ENCODE results near the gene STEAP4. TPM values are rescaled to one million over a fixed set of nuclear protein-coding genes. Genes with fewer than 3 reads are reported as not detected.
A peak's percentile ranks its signal among the peaks of the same experiment; 100 is the strongest.

STEAP4 gene
- total and polyA plus RNA-seq, 7 experiments from 2014 or later, result 0.45 to 6.2 TPM; not detected in 5

DNA sequence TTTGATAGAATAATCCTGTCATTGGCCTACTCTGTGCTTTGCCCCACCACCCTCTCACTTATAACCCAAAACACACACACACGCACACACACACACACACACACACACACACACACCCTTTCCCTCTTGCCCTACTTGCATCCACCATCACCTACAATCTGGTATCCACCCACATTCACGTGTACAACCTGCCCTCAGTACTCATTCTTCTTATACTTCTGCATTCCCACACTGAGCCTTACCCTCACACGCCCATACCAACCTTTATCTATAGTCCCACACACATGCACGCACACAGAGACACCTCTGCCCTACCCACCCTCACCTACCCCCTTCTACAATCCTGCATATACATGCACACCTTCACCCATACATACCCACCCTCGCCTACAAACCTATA lies 76.0 kb downstream of the STEAP4 start:
- H3K36me3 Mint-ChIP-seq, result peaks cover 0 to 4% (median 0%) of the 10 kb centered on the region in 5 donors

DNA sequence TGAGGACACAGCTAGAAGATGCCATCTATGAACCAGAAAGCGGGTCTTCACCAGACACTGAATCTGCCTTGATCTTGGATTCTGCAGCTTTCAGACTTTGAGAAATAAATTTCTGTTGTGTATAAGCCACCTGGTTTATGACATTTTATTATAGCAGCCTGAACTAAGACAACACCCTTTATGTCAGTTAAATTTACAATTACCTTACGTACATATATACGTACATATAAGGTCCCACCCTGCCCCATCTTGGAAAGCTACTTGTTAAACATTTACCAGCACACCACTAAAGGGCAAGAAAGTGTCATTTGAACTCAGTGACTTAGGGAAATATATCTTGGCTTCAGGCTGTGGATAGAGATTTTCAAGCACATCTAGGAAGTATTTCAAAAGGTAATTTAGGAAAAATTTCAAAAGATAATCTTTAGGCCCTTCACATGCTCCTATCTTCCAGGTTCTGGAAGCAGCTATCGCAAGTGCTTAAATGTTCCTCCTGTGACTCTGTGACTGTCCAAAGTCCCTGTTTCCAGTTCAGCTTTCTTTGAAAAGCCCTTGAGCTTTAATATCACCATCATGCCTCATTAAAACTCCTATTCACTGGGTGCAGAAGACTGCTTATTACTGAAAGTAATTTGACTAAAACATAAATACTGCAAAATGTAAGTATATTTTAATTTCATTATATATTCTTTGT lies 77.2 kb downstream of the STEAP4 start:
- Mint-ChIP-seq H3K27ac (no peak overlapping the region), H3K4me3 (no peak overlapping the region), H3K27me3 (peaks cover 12 to 32% (median 26%) of the 10 kb centered on the region in 5 donors), H3K36me3 (peaks cover 0 to 4% (median 0%) of the 10 kb centered on the region in 5 donors), H3K4me1 (no peaks in the 10 kb centered on the region), H3K9me3 (peaks cover 2 to 15% (median 11%) of the 10 kb centered on the region in 11 donors)
- POLR2A ChIA-PET, result interaction anchor here (0.8 kb wide), 1 partner anchor 9 kb away, joined by 3 read pairs; no protein-coding TSS in a partner anchor
- intact Hi-C loops (cut with micrococcal nuclease), result no loop called here
- H3K27me3 ChIP-seq (ENCODE audit: control insufficient read depth in 2 of 2, insufficient read depth in 2 of 2, low read length in 2 of 2), result no peaks in the 10 kb centered on the region
- H3K27ac ChIP-seq (ENCODE audit: low read depth, low read length), result no peak overlapping the region
- H3K4me3 ChIP-seq (ENCODE audit: low read length), result no peak overlapping the region
- DNase-seq, result no peak
- H3K9me3 ChIP-seq (ENCODE audit: control insufficient read depth in 2 of 3, low read length in 3 of 3), result no peaks in the 10 kb centered on the region
- CTCF ChIA-PET, result no interaction called here
- no peaks in the 10 kb centered on the region for H3K36me3 ChIP-seq (ENCODE audit: control insufficient read depth in 2 of 3, insufficient read depth in 3 of 3, low read length in 3 of 3)
- ATAC-seq, result no peak
- no peaks in the 10 kb centered on the region for H3K4me1 ChIP-seq (ENCODE audit: control insufficient read depth in 2 of 2, insufficient read depth in 2 of 2, low read length in 2 of 2)

More for the DNA sequence above, 76.0 kb downstream of the STEAP4 start:
- H3K27me3 Mint-ChIP-seq, result peaks cover 20 to 37% (median 27%) of the 10 kb centered on the region in 5 donors
- no peak overlapping the region for H3K27ac Mint-ChIP-seq
- intact Hi-C loops (cut with micrococcal nuclease), result no loop called here
- ChIA-PET POLR2A (no interaction called here), CTCF (no interaction called here)
- H3K4me1 ChIP-seq (ENCODE audit: control insufficient read depth in 2 of 2, insufficient read depth in 2 of 2, low read length in 2 of 2), result no peaks in the 10 kb centered on the region
- no peak overlapping the region for H3K4me3 Mint-ChIP-seq
- no peak for DNase-seq
- no peak overlapping the region for H3K4me3 ChIP-seq (ENCODE audit: low read length)
- H3K27me3 ChIP-seq (ENCODE audit: control insufficient read depth in 2 of 2, insufficient read depth in 2 of 2, low read length in 2 of 2), result no peaks in the 10 kb centered on the region
- peaks cover 2 to 15% (median 11%) of the 10 kb centered on the region in 11 donors for H3K9me3 Mint-ChIP-seq
- no peaks in the 10 kb centered on the region for H3K9me3 ChIP-seq (ENCODE audit: control insufficient read depth in 2 of 3, low read length in 3 of 3)
- no peaks in the 10 kb centered on the region for H3K4me1 Mint-ChIP-seq
- no peak for ATAC-seq
- no peak overlapping the region for H3K27ac ChIP-seq (ENCODE audit: low read depth, low read length)
- no peaks in the 10 kb centered on the region for H3K36me3 ChIP-seq (ENCODE audit: control insufficient read depth in 2 of 3, insufficient read depth in 3 of 3, low read length in 3 of 3)

DNA sequence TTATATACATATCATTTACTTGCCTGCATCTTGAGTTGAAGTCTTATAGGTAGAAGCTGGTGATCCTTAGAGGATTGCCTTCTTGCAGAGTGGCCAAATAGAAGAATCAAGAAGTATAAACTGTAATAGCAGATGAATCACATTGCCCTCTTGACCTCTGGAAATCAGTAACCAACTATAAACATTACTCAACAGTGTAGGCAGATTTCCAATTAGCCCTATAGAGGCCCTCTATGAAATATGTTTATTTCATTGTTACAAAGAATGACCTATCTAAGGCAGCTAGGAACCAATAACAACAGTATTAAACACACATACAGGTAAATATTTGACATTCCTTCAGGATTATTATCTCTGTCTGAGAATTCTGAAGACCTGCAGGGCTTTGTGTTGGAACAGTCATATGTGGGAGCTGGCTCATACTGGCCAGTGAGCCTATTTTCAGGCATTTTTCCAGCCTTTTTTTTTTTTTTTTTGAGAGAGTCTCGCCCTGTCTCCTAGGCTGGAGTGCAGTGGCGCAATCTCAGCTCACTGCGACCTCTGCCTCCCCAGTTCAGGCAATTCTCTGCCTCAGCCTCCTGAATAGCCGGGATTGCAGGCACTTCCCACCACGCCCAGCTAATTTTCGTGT lies 79.7 kb downstream of the STEAP4 start:
- peaks cover 12 to 29% (median 26%) of the 10 kb centered on the region in 5 donors for H3K27me3 Mint-ChIP-seq
- Histone ChIP-seq H3K27me3 (ENCODE audit: control insufficient read depth in 2 of 2, insufficient read depth in 2 of 2, low read length in 2 of 2) (peaks cover 0 to 4% of the 10 kb centered on the region in 2 donors), H3K4me3 (ENCODE audit: low read length) (no peak overlapping the region), H3K36me3 (ENCODE audit: control insufficient read depth in 2 of 3, insufficient read depth in 3 of 3, low read length in 3 of 3) (no peaks in the 10 kb centered on the region), H3K9me3 (ENCODE audit: control insufficient read depth in 2 of 3, low read length in 3 of 3) (no peaks in the 10 kb centered on the region), H3K4me1 (ENCODE audit: control insufficient read depth in 2 of 2, insufficient read depth in 2 of 2, low read length in 2 of 2) (no peaks in the 10 kb centered on the region), H3K27ac (ENCODE audit: low read depth, low read length) (no peak overlapping the region)
- peaks cover 2 to 15% (median 11%) of the 10 kb centered on the region in 11 donors for H3K9me3 Mint-ChIP-seq
- CTCF ChIA-PET, result no interaction called here
- peaks cover 0 to 4% (median 0%) of the 10 kb centered on the region in 5 donors for H3K36me3 Mint-ChIP-seq
- DNase-seq (no peak), ATAC-seq (peak; percentile 37)
- no peak overlapping the region for H3K4me3 Mint-ChIP-seq
- no peaks in the 10 kb centered on the region for H3K4me1 Mint-ChIP-seq
- POLR2A ChIA-PET, result no interaction called here
- no peak overlapping the region for H3K27ac Mint-ChIP-seq
- intact Hi-C loops (cut with micrococcal nuclease), result no loop called here

- Histone ChIP-seq H3K9me3 (ENCODE audit: control insufficient read depth in 2 of 3, low read length in 3 of 3) (no peaks in the 10 kb centered on the region), H3K36me3 (ENCODE audit: control insufficient read depth in 2 of 3, insufficient read depth in 3 of 3, low read length in 3 of 3) (no peaks in the 10 kb centered on the region), H3K27me3 (ENCODE audit: control insufficient read depth in 2 of 2, insufficient read depth in 2 of 2, low read length in 2 of 2) (peaks cover 0 to 4% of the 10 kb centered on the region in 2 donors), H3K4me3 (ENCODE audit: low read length) (no peak overlapping the region), H3K4me1 (ENCODE audit: control insufficient read depth in 2 of 2, insufficient read depth in 2 of 2, low read length in 2 of 2) (no peaks in the 10 kb centered on the region), H3K27ac (ENCODE audit: low read depth, low read length) (no peak overlapping the region)
- H3K9me3 Mint-ChIP-seq, result peaks cover 2 to 15% (median 11%) of the 10 kb centered on the region in 11 donors
- no peak overlapping the region for H3K27ac Mint-ChIP-seq
- peaks cover 0 to 2% (median 1%) of the 10 kb centered on the region in 7 donors for H3K4me1 Mint-ChIP-seq
- CTCF ChIA-PET, result no interaction called here
- peaks cover 12 to 26% (median 18%) of the 10 kb centered on the region in 5 donors for H3K27me3 Mint-ChIP-seq
- no peak overlapping the region for H3K4me3 Mint-ChIP-seq
- intact Hi-C loops (cut with micrococcal nuclease), result no loop called here
- DNase-seq (no peak), ATAC-seq (no peak)
- peaks cover 0 to 4% (median 0%) of the 10 kb centered on the region in 5 donors for H3K36me3 Mint-ChIP-seq
- POLR2A ChIA-PET, result no interaction called here
These were observed 80.5 kb downstream of the STEAP4 start for GRCh38 chr7:88226201-88226600.

DNA sequence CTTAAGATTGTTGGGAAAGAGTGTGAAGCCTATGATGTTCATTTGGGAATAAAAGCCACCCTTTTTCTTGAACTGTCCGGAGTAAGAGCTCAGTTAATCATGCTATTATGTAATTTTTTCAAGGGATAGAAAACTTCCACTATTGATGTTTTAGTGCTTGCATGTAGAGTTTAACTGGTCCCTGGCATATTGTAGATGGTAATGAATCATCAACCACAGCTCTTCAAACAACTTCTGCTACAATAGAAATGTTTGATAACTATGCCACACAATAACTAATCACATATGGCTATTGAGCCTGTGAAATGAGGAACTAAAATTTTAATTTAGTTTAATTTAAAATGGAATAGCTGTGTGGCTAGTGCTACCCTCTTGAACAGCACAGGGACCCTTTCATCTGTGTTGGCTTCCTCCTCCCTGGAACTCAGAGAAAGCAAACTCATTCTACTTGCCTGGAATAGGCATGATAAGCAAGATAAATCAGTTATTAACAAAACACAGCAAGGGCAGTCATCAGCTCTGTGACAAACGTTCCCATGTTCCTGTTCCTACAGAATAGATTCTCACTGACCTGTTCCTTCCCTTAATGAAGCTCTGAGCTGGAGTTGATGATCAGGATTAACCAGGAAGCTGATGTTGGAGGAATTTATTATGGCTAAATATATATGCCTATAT lies 82.0 kb downstream of the STEAP4 start:
- Histone ChIP-seq H3K4me3 (ENCODE audit: low read length) (no peak overlapping the region), H3K27me3 (ENCODE audit: control insufficient read depth in 2 of 2, insufficient read depth in 2 of 2, low read length in 2 of 2) (peaks cover 0 to 4% of the 10 kb centered on the region in 2 donors), H3K36me3 (ENCODE audit: control insufficient read depth in 2 of 3, insufficient read depth in 3 of 3, low read length in 3 of 3) (peaks cover 0 to under 1% (median 0%) of the 10 kb centered on the region in 3 experiments), H3K4me1 (ENCODE audit: control insufficient read depth in 2 of 2, insufficient read depth in 2 of 2, low read length in 2 of 2) (peaks cover 5 to 8% of the 10 kb centered on the region in 2 donors), H3K27ac (ENCODE audit: low read depth, low read length) (no peak overlapping the region), H3K9me3 (ENCODE audit: control insufficient read depth in 2 of 3, low read length in 3 of 3) (no peaks in the 10 kb centered on the region)
- peaks cover 0 to 15% (median 11%) of the 10 kb centered on the region in 11 donors for H3K9me3 Mint-ChIP-seq
- ChIA-PET CTCF (no interaction called here), POLR2A (no interaction called here)
- no peak overlapping the region for H3K27ac Mint-ChIP-seq
- H3K4me3 Mint-ChIP-seq, result no peak overlapping the region
- DNase-seq, result no peak
- peaks cover 0 to 4% (median 0%) of the 10 kb centered on the region in 5 donors for H3K36me3 Mint-ChIP-seq
- intact Hi-C loops (cut with micrococcal nuclease), result loop anchor here in 1 of 2 donors (5.0 kb wide), 1 partner anchor 1893 kb away; no protein-coding TSS in a partner anchor
- ATAC-seq, result no peak
- peaks cover 9 to 21% (median 12%) of the 10 kb centered on the region in 5 donors for H3K27me3 Mint-ChIP-seq
- peaks cover 0 to 13% (median 12%) of the 10 kb centered on the region in 7 donors for H3K4me1 Mint-ChIP-seq

GRCh38 chr7:88223265-88223664 lies 83.4 kb downstream of the STEAP4 start:
- Histone ChIP-seq H3K27me3 (ENCODE audit: control insufficient read depth in 2 of 2, insufficient read depth in 2 of 2, low read length in 2 of 2) (peaks cover 0 to 4% of the 10 kb centered on the region in 2 donors), H3K9me3 (ENCODE audit: control insufficient read depth in 2 of 3, low read length in 3 of 3) (no peaks in the 10 kb centered on the region), H3K36me3 (ENCODE audit: control insufficient read depth in 2 of 3, insufficient read depth in 3 of 3, low read length in 3 of 3) (peaks cover 0 to 4% (median 0%) of the 10 kb centered on the region in 3 experiments), H3K4me1 (ENCODE audit: control insufficient read depth in 2 of 2, insufficient read depth in 2 of 2, low read length in 2 of 2) (peaks cover 8 to 9% of the 10 kb centered on the region in 2 donors), H3K27ac (ENCODE audit: low read depth, low read length) (no peak overlapping the region), H3K4me3 (ENCODE audit: low read length) (no peak overlapping the region)
- POLR2A ChIA-PET, result no interaction called here
- Mint-ChIP-seq H3K36me3 (peaks cover 0 to 4% (median 0%) of the 10 kb centered on the region in 5 donors), H3K4me3 (no peak overlapping the region), H3K9me3 (peaks cover 0 to 4% (median 1%) of the 10 kb centered on the region in 11 donors), H3K27me3 (peaks cover 1 to 15% (median 3%) of the 10 kb centered on the region in 5 donors), H3K4me1 (peaks cover 6 to 24% (median 20%) of the 10 kb centered on the region in 7 donors), H3K27ac (no peak overlapping the region)
- no peak for ATAC-seq
- CTCF ChIA-PET, result no interaction called here
- no peak for DNase-seq
- intact Hi-C loops (cut with micrococcal nuclease), result loop anchor here in 1 of 2 donors (5.0 kb wide), 1 partner anchor 1894 kb away; no protein-coding TSS in a partner anchor

Measured in naive thymus-derived CD4-positive, alpha-beta T cell (primary cell).